ENCODE data around the gene PDZRN4. TPM values are rescaled to one million over a fixed set of nuclear protein-coding genes. Genes with fewer than 3 reads are reported as not detected.
"Not testable (repeated sequence)": the region's sequence is repeated elsewhere in the genome, so short reads cannot be mapped to it uniquely, and the experiment has no call there.

Gene PDZRN4
- polyA plus RNA-seq, 3 donors = not detected

GRCh38 chr12:41537522-41537921, 349.4 kb downstream of the PDZRN4 start:
- Mint-ChIP-seq H3K4me1 (no peaks in the 10 kb centered on the region), H3K9me3 (peaks cover 0 to 5% (median 2%) of the 10 kb centered on the region in 7 donors), H3K27me3 (ENCODE audit: low read depth in 3 of 3) (peaks cover 0 to 2% (median 0%) of the 10 kb centered on the region in 3 donors), H3K36me3 (no peaks in the 10 kb centered on the region), H3K4me3 (no peak overlapping the region), H3K27ac (no peak overlapping the region)
- H3K9me3 ChIP-seq (replicated peaks in 1 of 2; ENCODE audit: control insufficient read depth in 1 of 2, insufficient read depth in 1 of 2, low read length in 2 of 2) = no peaks in the 10 kb centered on the region
- intact Hi-C loops (cut with micrococcal nuclease) = no loop called here
- H3K4me3 ChIP-seq (replicated peaks in 1 of 3; ENCODE audit: low read depth in 2 of 3, low read length in 3 of 3) = no peak overlapping the region
- no peak overlapping the region for H3K9ac ChIP-seq (ENCODE audit: insufficient read depth, low read length, poor library complexity, severe bottlenecking)
- no peaks in the 10 kb centered on the region for H3K4me1 ChIP-seq (ENCODE audit: control insufficient read depth in 1 of 2, insufficient read depth in 2 of 2, low read length in 2 of 2)
- H3K27ac ChIP-seq (ENCODE audit: low read depth in 1 of 2, low read length in 2 of 2) = no peak overlapping the region
- WGBS (ENCODE audit: insufficient coverage) = 100% methylated on average over 1 of the region's 1 CpG
- no peak overlapping the region for H2AFZ ChIP-seq (ENCODE audit: insufficient read depth, low read depth, low read length, poor library complexity, severe bottlenecking)
- H3K79me2 ChIP-seq (ENCODE audit: insufficient read depth, low read length) = no peaks in the 10 kb centered on the region
- H3K4me2 ChIP-seq (replicated peaks; ENCODE audit: extremely low read depth, low read length, poor library complexity, severe bottlenecking) = no peak overlapping the region
- no peaks in the 10 kb centered on the region for H4K20me1 ChIP-seq (ENCODE audit: insufficient read depth, low read length)
- no peak for DNase-seq
- no peaks in the 10 kb centered on the region for H3K27me3 ChIP-seq (ENCODE audit: control insufficient read depth in 2 of 2, insufficient read depth in 2 of 2, low read length in 2 of 2)
- H3K36me3 ChIP-seq (replicated peaks in 1 of 2; ENCODE audit: control insufficient read depth in 1 of 2, insufficient read depth in 2 of 2, low read length in 2 of 2) = no peaks in the 10 kb centered on the region
- TF ChIP-seq CTCF (IDR thresholded peaks at IDR 0.05) = no peak

GRCh38 chr12:41545761-41546160, 357.6 kb downstream of the PDZRN4 start:
- no peak overlapping the region for H2AFZ ChIP-seq (ENCODE audit: insufficient read depth, low read depth, low read length, poor library complexity, severe bottlenecking)
- peaks cover 0 to 2% (median 0%) of the 10 kb centered on the region in 3 donors for H3K27me3 Mint-ChIP-seq (ENCODE audit: low read depth in 3 of 3)
- no peak for DNase-seq
- H4K20me1 ChIP-seq (ENCODE audit: insufficient read depth, low read length) = no peaks in the 10 kb centered on the region
- H3K79me2 ChIP-seq (ENCODE audit: insufficient read depth, low read length) = no peaks in the 10 kb centered on the region
- WGBS (ENCODE audit: insufficient coverage) = 95% methylated on average over 6 of the region's 6 CpGs
- H3K36me3 Mint-ChIP-seq = no peaks in the 10 kb centered on the region
- no peak for TF ChIP-seq CTCF (IDR thresholded peaks at IDR 0.05)
- no peaks in the 10 kb centered on the region for H3K27me3 ChIP-seq (ENCODE audit: control insufficient read depth in 2 of 2, insufficient read depth in 2 of 2, low read length in 2 of 2)
- no peaks in the 10 kb centered on the region for H3K36me3 ChIP-seq (replicated peaks in 1 of 2; ENCODE audit: control insufficient read depth in 1 of 2, insufficient read depth in 2 of 2, low read length in 2 of 2)
- H3K9ac ChIP-seq (ENCODE audit: insufficient read depth, low read length, poor library complexity, severe bottlenecking) = no peak overlapping the region
- no peaks in the 10 kb centered on the region for H3K4me1 Mint-ChIP-seq
- no peak overlapping the region for H3K27ac ChIP-seq (ENCODE audit: low read depth in 1 of 2, low read length in 2 of 2)
- H3K4me3 Mint-ChIP-seq = no peak overlapping the region
- H3K9me3 ChIP-seq (replicated peaks in 1 of 2; ENCODE audit: control insufficient read depth in 1 of 2, insufficient read depth in 1 of 2, low read length in 2 of 2) = no peaks in the 10 kb centered on the region
- H3K9me3 Mint-ChIP-seq = peaks cover 0 to 4% (median 2%) of the 10 kb centered on the region in 7 donors
- H3K4me2 ChIP-seq (replicated peaks; ENCODE audit: extremely low read depth, low read length, poor library complexity, severe bottlenecking) = no peak overlapping the region
- H3K4me1 ChIP-seq (ENCODE audit: control insufficient read depth in 1 of 2, insufficient read depth in 2 of 2, low read length in 2 of 2) = no peaks in the 10 kb centered on the region
- intact Hi-C loops (cut with micrococcal nuclease) = no loop called here
- peak overlapping the region in 1 of 7 donors; percentile 6 for H3K27ac Mint-ChIP-seq
- no peak overlapping the region for H3K4me3 ChIP-seq (replicated peaks in 1 of 3; ENCODE audit: low read depth in 2 of 3, low read length in 3 of 3)

- H3K27ac ChIP-seq (ENCODE audit: low read depth in 1 of 2, low read length in 2 of 2); H3K36me3 Mint-ChIP-seq; H2AFZ ChIP-seq (ENCODE audit: insufficient read depth, low read depth, low read length, poor library complexity, severe bottlenecking); H3K27me3 ChIP-seq (ENCODE audit: control insufficient read depth in 2 of 2, insufficient read depth in 2 of 2, low read length in 2 of 2); DNase-seq; H3K9ac ChIP-seq (ENCODE audit: insufficient read depth, low read length, poor library complexity, severe bottlenecking); H3K36me3 ChIP-seq (replicated peaks in 1 of 2; ENCODE audit: control insufficient read depth in 1 of 2, insufficient read depth in 2 of 2, low read length in 2 of 2); H3K9me3 Mint-ChIP-seq; H3K27ac Mint-ChIP-seq; H3K4me3 Mint-ChIP-seq; H3K4me1 Mint-ChIP-seq; H3K4me1 ChIP-seq (ENCODE audit: control insufficient read depth in 1 of 2, insufficient read depth in 2 of 2, low read length in 2 of 2); H3K27me3 Mint-ChIP-seq (ENCODE audit: low read depth in 3 of 3); intact Hi-C loops (cut with micrococcal nuclease); H3K79me2 ChIP-seq (ENCODE audit: insufficient read depth, low read length); H4K20me1 ChIP-seq (ENCODE audit: insufficient read depth, low read length); H3K4me2 ChIP-seq (replicated peaks; ENCODE audit: extremely low read depth, low read length, poor library complexity, severe bottlenecking); H3K4me3 ChIP-seq (replicated peaks in 1 of 3; ENCODE audit: low read depth in 2 of 3, low read length in 3 of 3); H3K9me3 ChIP-seq (replicated peaks in 1 of 2; ENCODE audit: control insufficient read depth in 1 of 2, insufficient read depth in 1 of 2, low read length in 2 of 2): not testable (repeated sequence)
- WGBS (ENCODE audit: insufficient coverage) = no CpG with 5 or more reads among the region's 1 CpG
Measured at GRCh38 chr12:41547071-41547470, 359.0 kb downstream of the PDZRN4 start.

All from CD14-positive monocyte (primary cell).